ENCODE results near the gene NCK2.

Gene NCK2

GRCh38 chr2:105789745-105790460 is 45.2 kb downstream of the NCK2 start:
- TF ChIP-seq ARNT (IDR thresholded peaks at IDR 0.05), result no peak
- TF ChIP-seq PKNOX1 (IDR thresholded peaks at IDR 0.05), result no peak
- TF ChIP-seq HDGF (IDR thresholded peaks at IDR 0.05; ENCODE audit: borderline replicate concordance), result no peak
- TF ChIP-seq FOXA1 (IDR thresholded peaks at IDR 0.05), result no peak
- no peak for TF ChIP-seq ELF4 (IDR thresholded peaks at IDR 0.05)
- no peak for TF ChIP-seq FOXK2 (IDR thresholded peaks at IDR 0.05)
- no peak for TF ChIP-seq FOXM1 (IDR thresholded peaks at IDR 0.05; ENCODE audit: borderline replicate concordance)
- no peak for TF ChIP-seq CTBP1 (IDR thresholded peaks at IDR 0.05; ENCODE audit: borderline replicate concordance)
- no peak for TF ChIP-seq ZNF384 (IDR thresholded peaks at IDR 0.05)
- no peak for TF ChIP-seq NFRKB (IDR thresholded peaks at IDR 0.05)
- TF ChIP-seq SUZ12 (IDR thresholded peaks at IDR 0.05), result no peak
- TF ChIP-seq TARDBP (IDR thresholded peaks at IDR 0.05), result no peak
- no peak for TF ChIP-seq LEF1 (IDR thresholded peaks at IDR 0.05; ENCODE audit: borderline replicate concordance)
- no peak for TF ChIP-seq BHLHE40 (IDR thresholded peaks at IDR 0.05; ENCODE audit: borderline replicate concordance)

GRCh38 chr2:105790461-105791149 is 45.9 kb downstream of the NCK2 start:
- DNase-seq (ENCODE audit: extremely low spot score), result no peak
- CTCF ChIA-PET, result no interaction called here
- POLR2A ChIA-PET, result interaction anchor here (0.7 kb wide), 1 partner anchor 752 kb away, joined by 3 read pairs; no protein-coding TSS in a partner anchor

More at GRCh38 chr2:105789745-105790460, 45.2 kb downstream of the NCK2 start:
- POLR2A ChIA-PET, result interaction anchor here (0.7 kb wide), 1 partner anchor 753 kb away, joined by 3 read pairs; no protein-coding TSS in a partner anchor
- DNase-seq (ENCODE audit: extremely low spot score), result no peak
- CTCF ChIA-PET, result no interaction called here

GRCh38 chr2:105791229-105791628 is 46.5 kb downstream of the NCK2 start:
- ChIA-PET POLR2A (no interaction called here), CTCF (no interaction called here)
- no peak for DNase-seq (ENCODE audit: extremely low spot score)
- TF ChIP-seq SP1 (IDR thresholded peaks at IDR 0.05) (no peak), BHLHE40 (IDR thresholded peaks at IDR 0.05; ENCODE audit: borderline replicate concordance) (no peak), TARDBP (IDR thresholded peaks at IDR 0.05) (no peak), ELF4 (IDR thresholded peaks at IDR 0.05) (no peak), ARNT (IDR thresholded peaks at IDR 0.05) (no peak), FOXK2 (IDR thresholded peaks at IDR 0.05) (no peak), L3MBTL2 (conservative IDR thresholded peaks at IDR 0.05) (no peak), PKNOX1 (IDR thresholded peaks at IDR 0.05) (no peak), FOXA1 (IDR thresholded peaks at IDR 0.05) (no peak), SUZ12 (IDR thresholded peaks at IDR 0.05) (no peak), NFRKB (IDR thresholded peaks at IDR 0.05) (no peak), HDGF (IDR thresholded peaks at IDR 0.05; ENCODE audit: borderline replicate concordance) (no peak), ZNF384 (IDR thresholded peaks at IDR 0.05) (no peak), LEF1 (IDR thresholded peaks at IDR 0.05; ENCODE audit: borderline replicate concordance) (no peak), FOXM1 (IDR thresholded peaks at IDR 0.05; ENCODE audit: borderline replicate concordance) (no peak)

More at GRCh38 chr2:105790461-105791149, 45.9 kb downstream of the NCK2 start:
- TF ChIP-seq HDGF (IDR thresholded peaks at IDR 0.05; ENCODE audit: borderline replicate concordance) (no peak), ELF4 (IDR thresholded peaks at IDR 0.05) (no peak), FOXA1 (IDR thresholded peaks at IDR 0.05) (no peak), CTBP1 (IDR thresholded peaks at IDR 0.05; ENCODE audit: borderline replicate concordance) (no peak), ARNT (IDR thresholded peaks at IDR 0.05) (no peak), ZNF384 (IDR thresholded peaks at IDR 0.05) (no peak), LEF1 (IDR thresholded peaks at IDR 0.05; ENCODE audit: borderline replicate concordance) (no peak), SUZ12 (IDR thresholded peaks at IDR 0.05) (no peak)

GRCh38 chr2:105792561-105792960 is 47.8 kb downstream of the NCK2 start:
- POLR2A ChIA-PET, result no interaction called here
- CTCF ChIA-PET, result no interaction called here
- no peak for DNase-seq (ENCODE audit: extremely low spot score)
- TF ChIP-seq SP1 (IDR thresholded peaks at IDR 0.05), result no peak
- TF ChIP-seq PKNOX1 (IDR thresholded peaks at IDR 0.05), result no peak
- no peak for TF ChIP-seq TARDBP (IDR thresholded peaks at IDR 0.05)
- TF ChIP-seq FOXA1 (IDR thresholded peaks at IDR 0.05), result no peak
- TF ChIP-seq BHLHE40 (IDR thresholded peaks at IDR 0.05; ENCODE audit: borderline replicate concordance), result no peak
- TF ChIP-seq LEF1 (IDR thresholded peaks at IDR 0.05; ENCODE audit: borderline replicate concordance), result no peak
- TF ChIP-seq FOXM1 (IDR thresholded peaks at IDR 0.05; ENCODE audit: borderline replicate concordance), result no peak
- TF ChIP-seq ELF4 (IDR thresholded peaks at IDR 0.05), result no peak
- no peak for TF ChIP-seq HDGF (IDR thresholded peaks at IDR 0.05; ENCODE audit: borderline replicate concordance)
- no peak for TF ChIP-seq NFRKB (IDR thresholded peaks at IDR 0.05)
- TF ChIP-seq ZNF384 (IDR thresholded peaks at IDR 0.05), result no peak
- no peak for TF ChIP-seq CTBP1 (IDR thresholded peaks at IDR 0.05; ENCODE audit: borderline replicate concordance)
- TF ChIP-seq FOXK2 (IDR thresholded peaks at IDR 0.05), result no peak
- TF ChIP-seq ARNT (IDR thresholded peaks at IDR 0.05), result no peak
- no peak for TF ChIP-seq L3MBTL2 (conservative IDR thresholded peaks at IDR 0.05)
- no peak for TF ChIP-seq SUZ12 (IDR thresholded peaks at IDR 0.05)

GRCh38 chr2:105793196-105793975 is 48.7 kb downstream of the NCK2 start:
- TF ChIP-seq FOXA1 (IDR thresholded peaks at IDR 0.05), result no peak
- TF ChIP-seq PKNOX1 (IDR thresholded peaks at IDR 0.05), result no peak
- no peak for TF ChIP-seq SUZ12 (IDR thresholded peaks at IDR 0.05)
- TF ChIP-seq BHLHE40 (IDR thresholded peaks at IDR 0.05; ENCODE audit: borderline replicate concordance), result no peak
- no peak for TF ChIP-seq HDGF (IDR thresholded peaks at IDR 0.05; ENCODE audit: borderline replicate concordance)
- TF ChIP-seq ARNT (IDR thresholded peaks at IDR 0.05), result no peak
- TF ChIP-seq L3MBTL2 (conservative IDR thresholded peaks at IDR 0.05), result no peak
- TF ChIP-seq CTBP1 (IDR thresholded peaks at IDR 0.05; ENCODE audit: borderline replicate concordance), result no peak
- TF ChIP-seq FOXK2 (IDR thresholded peaks at IDR 0.05), result no peak
- CTCF ChIA-PET, result interaction anchor here (0.6 kb wide), 1 partner anchor 272 kb away, joined by 4 read pairs; no protein-coding TSS in a partner anchor
- POLR2A ChIA-PET, result no interaction called here
- DNase-seq (ENCODE audit: extremely low spot score), result no peak

Data from HEK293T (cell line).